Nephron progenitor cell (in vitro differentiated cells): ENCODE data around the gene PLXNA1.
A peak's percentile ranks its signal among the peaks of the same experiment; 100 is the strongest.

Experiments used
- DNase-seq: peaks from one replicate; pipeline ENCODE4 v3.0.0; 2021
- H3K27ac Mint-ChIP-seq: 2 replicates; pipeline ENCODE4 v1.8.0; 2021; ENCODE audit warnings: mild to moderate bottlenecking, moderate library complexity, mixed read lengths
- H3K27me3 Mint-ChIP-seq: 2 replicates; pipeline ENCODE4 v1.8.0; 2021; ENCODE audit warnings: mild to moderate bottlenecking, low read depth, mixed read lengths; ENCODE audit not compliant: poor library complexity
- H3K36me3 Mint-ChIP-seq: 2 replicates; pipeline ENCODE4 v1.8.0; 2021; ENCODE audit warnings: low read depth, mixed read lengths
- H3K4me1 Mint-ChIP-seq: 2 replicates; pipeline ENCODE4 v1.8.0; 2021; ENCODE audit warnings: mixed read lengths
- H3K4me3 Mint-ChIP-seq: 2 replicates; pipeline ENCODE4 v1.8.0; 2021; ENCODE audit warnings: mild to moderate bottlenecking, moderate library complexity, mixed read lengths
- H3K9me3 Mint-ChIP-seq: 2 replicates; pipeline ENCODE4 v1.8.0; 2021; ENCODE audit warnings: mild to moderate bottlenecking, moderate library complexity, mixed read lengths
- CTCF ChIP-seq: fragments of 200-600 bp; sonication (generic); IDR thresholded peaks from 2 replicates; pipeline ENCODE4 v1.5.0; 2021; ENCODE audit warnings: antibody characterized with exemption

Gene PLXNA1

DNA sequence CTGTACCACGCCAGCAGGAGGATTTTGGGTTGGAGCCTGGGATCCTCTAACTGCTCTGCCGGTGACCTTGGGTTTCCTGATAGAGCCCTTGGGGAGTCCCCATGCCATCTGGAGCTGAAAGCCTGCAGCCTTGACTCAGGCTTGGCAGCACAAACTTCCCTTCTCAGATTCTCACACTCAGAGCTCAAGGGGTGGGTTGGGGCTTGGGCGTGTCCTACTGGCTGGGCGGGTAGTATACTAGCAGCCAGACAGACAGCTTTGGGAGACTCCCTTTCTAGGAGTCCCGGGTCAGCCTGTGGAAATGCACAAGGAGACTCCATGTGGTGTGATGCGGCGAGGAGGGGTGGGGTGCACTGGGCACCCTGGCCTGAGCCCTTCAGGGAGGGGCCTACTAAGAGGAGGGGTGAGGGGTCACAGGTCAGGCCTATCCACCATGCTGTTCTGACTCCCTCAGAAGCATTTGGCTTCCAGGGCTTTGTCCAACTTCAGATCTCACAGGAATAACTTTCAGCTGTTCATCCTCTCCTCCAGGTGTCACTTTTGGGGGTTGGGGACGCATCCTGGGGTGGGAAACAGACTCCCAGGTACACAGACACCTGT is 21.6 kb upstream of the PLXNA1 start:
- Mint-ChIP-seq H3K27me3 (peaks cover 3% of the 10 kb centered on the region), H3K4me1 (peaks cover 43% of the 10 kb centered on the region), H3K36me3 (no peaks in the 10 kb centered on the region), H3K9me3 (no peaks in the 10 kb centered on the region), H3K4me3 (no peak overlapping the region), H3K27ac (peak overlapping the region; percentile 77)
- no peak for DNase-seq
- no peak for TF ChIP-seq CTCF

DNA sequence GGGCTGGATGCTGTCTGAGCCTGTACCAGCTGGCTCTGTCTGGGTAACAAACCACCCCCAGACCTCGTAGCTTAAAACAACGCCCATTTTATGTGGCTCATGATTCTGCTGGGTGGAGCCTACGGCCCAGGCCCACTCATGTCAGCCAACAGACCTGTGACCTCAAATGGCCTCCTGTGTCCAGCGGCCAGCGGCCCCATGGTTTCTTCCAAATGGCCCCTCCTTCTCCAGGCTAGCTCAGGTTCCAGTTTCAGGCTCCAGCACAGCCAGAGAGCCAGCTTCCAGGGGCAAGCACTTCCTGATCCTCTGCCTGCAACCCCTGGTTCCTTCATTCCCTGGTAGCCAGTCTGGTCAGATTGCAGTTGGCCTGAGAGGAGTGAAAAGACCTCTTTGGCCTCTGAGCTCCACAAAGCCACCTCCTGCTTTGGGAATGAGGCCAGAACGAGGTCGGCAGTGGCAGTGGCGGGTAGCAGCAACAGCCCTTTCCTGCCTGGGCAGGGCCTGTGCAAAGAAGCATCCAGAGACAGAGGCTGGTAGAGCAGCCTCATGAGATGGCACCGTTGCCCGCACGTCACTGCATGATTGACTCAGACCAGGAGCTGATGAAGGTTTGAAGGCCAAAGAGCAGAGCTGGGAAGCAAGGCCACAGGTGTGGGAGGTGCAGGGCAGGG is 21.0 kb upstream of the PLXNA1 start:
- TF ChIP-seq CTCF = no peak
- no peak for DNase-seq
- Mint-ChIP-seq H3K36me3 (no peaks in the 10 kb centered on the region), H3K4me3 (no peak overlapping the region), H3K27ac (no peak overlapping the region), H3K4me1 (peaks cover 40% of the 10 kb centered on the region), H3K27me3 (peaks cover 3% of the 10 kb centered on the region), H3K9me3 (no peaks in the 10 kb centered on the region)

DNA sequence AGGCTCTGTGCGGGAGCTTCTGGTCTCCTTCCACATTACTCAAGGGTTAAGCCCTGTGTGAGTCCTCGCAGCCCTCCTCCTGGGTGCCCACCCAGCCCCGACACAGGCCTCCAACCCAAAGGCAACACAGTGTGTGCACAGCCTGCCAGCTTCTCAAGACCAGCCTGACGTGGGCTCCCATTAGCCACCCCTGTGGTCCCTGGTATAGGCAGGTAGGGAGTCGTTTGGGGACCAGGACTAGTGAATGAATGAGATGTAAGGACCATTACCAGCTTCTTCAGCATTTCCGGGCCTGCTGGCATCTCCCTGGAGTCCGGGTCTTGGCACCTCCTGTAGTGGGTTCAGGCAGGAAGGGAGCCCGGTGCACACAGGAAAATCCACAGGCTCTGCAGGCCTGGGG is 20.2 kb upstream of the PLXNA1 start:
- Mint-ChIP-seq H3K36me3 (no peaks in the 10 kb centered on the region), H3K27ac (peak overlapping the region; percentile 68), H3K9me3 (no peaks in the 10 kb centered on the region), H3K4me1 (peaks cover 49% of the 10 kb centered on the region), H3K27me3 (peaks cover 3% of the 10 kb centered on the region), H3K4me3 (no peak overlapping the region)
- no peak for TF ChIP-seq CTCF
- no peak for DNase-seq

- no peak overlapping the region for H3K27ac Mint-ChIP-seq
- H3K9me3 Mint-ChIP-seq = no peaks in the 10 kb centered on the region
- no peaks in the 10 kb centered on the region for H3K36me3 Mint-ChIP-seq
- peaks cover 56% of the 10 kb centered on the region for H3K4me1 Mint-ChIP-seq
- no peak for TF ChIP-seq CTCF
- H3K4me3 Mint-ChIP-seq = no peak overlapping the region
- H3K27me3 Mint-ChIP-seq = peaks cover 3% of the 10 kb centered on the region
- no peak for DNase-seq
Measured at GRCh38 chr3:126963261-126964190, 19.4 kb upstream of the PLXNA1 start.

DNA sequence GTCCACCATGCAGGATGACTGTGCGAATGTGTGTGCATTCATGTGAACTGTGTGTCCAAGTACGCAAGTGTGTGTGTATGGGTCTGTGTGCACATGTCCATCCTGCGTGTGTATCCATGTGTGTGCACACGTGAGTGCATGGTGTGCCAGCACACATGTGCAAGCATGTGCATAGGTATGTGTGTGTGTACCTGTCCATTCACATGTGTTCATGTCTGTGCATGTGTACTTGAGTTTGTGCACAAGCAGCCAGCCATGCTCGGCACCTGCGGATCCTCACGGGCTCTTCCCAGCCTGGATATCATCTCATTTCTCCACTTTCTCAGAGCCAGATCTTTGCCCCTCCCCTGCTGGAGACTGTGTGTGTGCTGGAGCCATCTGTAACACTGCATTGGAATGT is 18.7 kb upstream of the PLXNA1 start:
- H3K27ac Mint-ChIP-seq = no peak overlapping the region
- H3K27me3 Mint-ChIP-seq = peaks cover 1% of the 10 kb centered on the region
- no peak for DNase-seq
- peaks cover 64% of the 10 kb centered on the region for H3K4me1 Mint-ChIP-seq
- no peaks in the 10 kb centered on the region for H3K9me3 Mint-ChIP-seq
- H3K36me3 Mint-ChIP-seq = no peaks in the 10 kb centered on the region
- TF ChIP-seq CTCF = no peak
- peak overlapping the region; percentile 33 for H3K4me3 Mint-ChIP-seq
